ENCODE data around the gene CYTH4.

CYTH4 gene

DNA sequence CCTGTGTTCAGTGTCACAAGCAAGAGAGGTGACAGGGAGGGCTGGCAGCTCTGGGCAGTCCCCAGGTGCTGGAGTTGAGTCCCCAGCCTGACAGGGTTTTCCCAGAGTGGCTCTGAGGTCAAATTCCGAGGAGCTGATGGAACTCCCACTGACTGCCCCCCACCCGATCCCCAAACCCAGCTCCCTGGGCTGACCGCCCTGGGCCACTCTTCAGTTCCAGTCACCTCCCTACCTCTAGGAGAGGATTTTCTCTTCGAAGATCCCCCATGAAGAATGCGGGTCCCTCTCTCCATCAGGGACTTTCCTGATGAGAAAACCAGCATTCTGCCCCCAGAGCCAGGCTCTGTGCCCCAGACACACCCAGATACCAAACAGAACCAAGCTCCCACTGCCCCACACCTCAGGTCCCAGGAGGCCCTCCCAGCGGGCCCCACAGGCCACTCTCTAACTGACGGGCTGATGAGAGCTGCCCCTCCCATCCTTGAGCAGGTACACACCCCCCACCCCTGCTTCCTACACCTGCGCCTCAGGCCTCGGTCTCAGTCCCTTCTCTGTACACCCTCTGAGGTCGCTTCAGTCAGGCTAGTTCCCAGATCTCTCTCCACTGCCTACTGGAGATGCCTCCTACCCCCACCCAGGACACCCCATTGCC, 26.1 kb upstream of the CYTH4 start:
- no peak overlapping the region for H3K27ac Mint-ChIP-seq

DNA sequence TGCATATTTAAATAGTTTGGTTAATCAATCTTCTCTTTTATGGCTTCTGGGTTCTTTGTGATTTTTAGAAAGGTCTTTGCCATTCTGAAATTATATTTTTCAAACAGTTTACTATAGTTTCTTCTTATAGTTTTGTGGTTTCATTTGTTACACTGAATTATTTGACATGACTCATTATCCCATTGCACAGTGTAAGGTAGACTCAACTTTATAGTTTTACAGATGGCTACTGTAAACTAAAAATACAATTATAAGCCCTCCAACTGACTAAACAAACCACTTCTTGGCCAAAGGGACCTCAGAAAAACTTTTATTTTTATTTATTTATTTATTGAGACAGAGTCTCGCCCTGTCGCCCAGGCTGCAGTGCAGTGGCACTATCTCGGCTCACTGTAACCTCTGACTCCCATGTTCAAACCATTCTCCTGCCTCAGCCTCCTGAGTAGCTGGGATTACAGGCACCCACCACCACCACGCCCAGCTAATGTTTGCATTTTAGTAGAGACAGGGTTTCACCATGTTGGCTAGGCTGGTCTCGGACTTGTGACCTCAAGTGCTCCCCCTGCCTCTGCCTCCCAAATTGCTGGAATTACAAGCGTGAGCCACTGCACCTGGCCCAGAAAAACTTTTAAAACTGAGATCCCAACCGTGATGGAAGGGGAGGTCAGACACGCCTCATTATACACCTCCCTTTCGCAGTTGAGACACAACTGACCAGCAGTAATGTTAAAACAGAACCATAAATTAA, 24.1 kb upstream of the CYTH4 start:
- H3K27ac Mint-ChIP-seq, result no peak overlapping the region
- H3K36me3 Mint-ChIP-seq (ENCODE audit: low read depth), result no peaks in the 10 kb centered on the region
- H3K4me3 Mint-ChIP-seq, result no peak overlapping the region
- peaks cover 33% of the 10 kb centered on the region for H3K4me1 Mint-ChIP-seq (ENCODE audit: low read depth)
- no peaks in the 10 kb centered on the region for H3K9me3 Mint-ChIP-seq
- peaks cover 10% of the 10 kb centered on the region for H3K27me3 Mint-ChIP-seq (ENCODE audit: low read depth)
- DNase-seq (ENCODE audit: low spot score), result no peak

More for the DNA sequence above, 26.1 kb upstream of the CYTH4 start:
- DNase-seq (ENCODE audit: low spot score), result no peak
- Mint-ChIP-seq H3K9me3 (no peaks in the 10 kb centered on the region), H3K4me3 (no peak overlapping the region), H3K36me3 (ENCODE audit: low read depth) (no peaks in the 10 kb centered on the region), H3K4me1 (ENCODE audit: low read depth) (peaks cover 34% of the 10 kb centered on the region), H3K27me3 (ENCODE audit: low read depth) (peaks cover 7% of the 10 kb centered on the region)

DNA sequence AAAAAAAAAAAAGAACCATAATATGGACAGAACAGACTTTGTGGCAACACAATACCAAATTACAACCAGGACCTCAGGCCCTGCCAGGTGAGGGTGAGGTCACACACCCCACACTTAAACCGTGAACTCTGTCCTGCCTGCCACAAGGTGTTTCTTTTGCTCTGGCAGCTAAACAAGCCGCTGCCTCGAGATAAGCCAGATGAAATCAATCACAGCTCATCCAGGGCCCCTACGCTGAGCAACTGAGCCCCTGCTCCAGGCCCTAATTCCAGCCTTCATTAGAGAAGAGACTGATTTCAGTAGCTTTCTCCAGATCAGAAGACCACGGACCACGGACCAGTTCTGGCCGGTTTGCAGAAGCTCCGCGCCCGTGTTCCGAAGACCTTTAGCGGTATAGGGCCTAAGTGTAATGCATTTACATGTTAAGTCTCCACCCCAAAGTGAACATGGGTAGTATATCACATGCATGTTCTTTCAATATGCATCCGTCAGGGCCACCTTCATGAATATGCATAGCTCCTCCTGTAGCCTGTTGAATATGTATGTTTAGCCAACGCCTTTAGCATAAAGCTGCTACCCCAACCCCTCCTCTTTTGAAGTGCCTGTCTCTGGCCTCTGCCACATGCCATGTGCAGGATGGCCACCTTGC, 23.4 kb upstream of the CYTH4 start:
- H3K4me3 Mint-ChIP-seq, result no peak overlapping the region
- H3K27me3 Mint-ChIP-seq (ENCODE audit: low read depth), result peaks cover 10% of the 10 kb centered on the region
- DNase-seq (ENCODE audit: low spot score), result no peak
- peaks cover 33% of the 10 kb centered on the region for H3K4me1 Mint-ChIP-seq (ENCODE audit: low read depth)
- peaks cover 4% of the 10 kb centered on the region for H3K9me3 Mint-ChIP-seq
- H3K36me3 Mint-ChIP-seq (ENCODE audit: low read depth), result no peaks in the 10 kb centered on the region
- H3K27ac Mint-ChIP-seq, result no peak overlapping the region

DNA sequence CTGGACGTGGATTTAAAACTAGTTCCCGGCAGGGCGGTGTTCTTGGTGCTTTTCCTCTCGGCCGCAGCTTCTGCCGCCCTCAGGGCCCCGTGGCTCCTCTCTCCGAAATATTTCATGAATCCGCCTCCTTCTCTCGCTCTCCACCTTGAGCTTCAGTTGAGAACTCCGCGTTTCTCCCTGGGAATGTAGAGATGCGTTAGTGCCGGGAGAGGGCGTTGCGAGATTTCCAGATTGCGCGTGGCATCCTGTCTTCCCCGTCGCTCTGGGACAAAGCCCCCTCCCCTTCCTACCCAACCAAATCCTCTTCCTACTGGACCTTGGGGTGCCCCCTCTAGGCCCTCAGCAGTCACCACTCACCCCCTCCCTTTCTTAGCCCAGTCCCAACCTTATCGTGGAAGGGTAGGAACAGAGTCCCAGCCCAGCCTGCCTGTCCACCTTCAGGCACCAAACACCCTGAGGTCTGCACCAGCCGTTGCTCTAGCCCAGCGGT, 22.7 kb upstream of the CYTH4 start:
- H3K9me3 Mint-ChIP-seq, result peaks cover 11% of the 10 kb centered on the region
- no peak for DNase-seq (ENCODE audit: low spot score)
- H3K27ac Mint-ChIP-seq, result peak overlapping the region; percentile 3
- peaks cover 10% of the 10 kb centered on the region for H3K27me3 Mint-ChIP-seq (ENCODE audit: low read depth)
- peak overlapping the region; percentile 21 for H3K4me3 Mint-ChIP-seq
- peaks cover 30% of the 10 kb centered on the region for H3K4me1 Mint-ChIP-seq (ENCODE audit: low read depth)
- H3K36me3 Mint-ChIP-seq (ENCODE audit: low read depth), result peaks cover 4% of the 10 kb centered on the region

- Mint-ChIP-seq H3K36me3 (ENCODE audit: low read depth) (peaks cover 7% of the 10 kb centered on the region), H3K4me1 (ENCODE audit: low read depth) (peaks cover 24% of the 10 kb centered on the region), H3K27me3 (ENCODE audit: low read depth) (peaks cover 10% of the 10 kb centered on the region), H3K27ac (no peak overlapping the region), H3K4me3 (no peak overlapping the region), H3K9me3 (peaks cover 13% of the 10 kb centered on the region)
- no peak for DNase-seq (ENCODE audit: low spot score)
These were observed 22.0 kb upstream of the CYTH4 start for GRCh38 chr22:37260155-37260795.

DNA sequence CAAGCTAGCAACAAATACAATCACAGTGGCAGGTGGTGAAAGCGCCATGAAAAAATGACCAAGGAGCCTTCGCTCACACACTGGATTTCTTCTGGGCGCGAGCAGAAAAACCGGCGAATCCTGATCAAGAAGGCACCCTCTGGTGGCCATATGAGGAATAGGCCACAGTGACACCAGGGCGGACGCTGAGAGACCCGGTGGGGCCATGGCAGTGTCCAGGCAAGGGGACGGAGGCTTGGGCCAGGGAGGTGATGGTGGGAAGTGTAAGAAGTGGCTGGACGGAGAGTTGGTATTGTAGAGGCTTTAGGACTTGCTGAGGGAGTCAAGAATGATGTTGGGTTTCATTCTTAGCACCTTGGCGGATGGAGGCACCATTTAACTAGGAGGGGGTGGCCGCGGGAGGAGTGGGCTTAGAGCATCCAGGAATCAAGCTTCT, 21.4 kb upstream of the CYTH4 start:
- Mint-ChIP-seq H3K27ac (peak overlapping the region; percentile 33), H3K36me3 (ENCODE audit: low read depth) (peaks cover 7% of the 10 kb centered on the region), H3K4me3 (no peak overlapping the region)

GRCh38 chr22:37262346-37262745, 20.0 kb upstream of the CYTH4 start:
- Mint-ChIP-seq H3K27me3 (ENCODE audit: low read depth) (peaks cover 5% of the 10 kb centered on the region), H3K4me1 (ENCODE audit: low read depth) (peaks cover 29% of the 10 kb centered on the region), H3K27ac (peak overlapping the region; percentile 32), H3K36me3 (ENCODE audit: low read depth) (peaks cover 7% of the 10 kb centered on the region), H3K4me3 (no peak overlapping the region), H3K9me3 (peaks cover 13% of the 10 kb centered on the region)
- no peak for DNase-seq (ENCODE audit: low spot score)

More for the DNA sequence above, 21.4 kb upstream of the CYTH4 start:
- H3K9me3 Mint-ChIP-seq, result peaks cover 13% of the 10 kb centered on the region
- H3K27me3 Mint-ChIP-seq (ENCODE audit: low read depth), result peaks cover 5% of the 10 kb centered on the region
- H3K4me1 Mint-ChIP-seq (ENCODE audit: low read depth), result peaks cover 21% of the 10 kb centered on the region
- DNase-seq (ENCODE audit: low spot score), result no peak

- DNase-seq (ENCODE audit: low spot score), result no peak
- peaks cover 5% of the 10 kb centered on the region for H3K27me3 Mint-ChIP-seq (ENCODE audit: low read depth)
- peaks cover 13% of the 10 kb centered on the region for H3K9me3 Mint-ChIP-seq
- peaks cover 31% of the 10 kb centered on the region for H3K4me1 Mint-ChIP-seq (ENCODE audit: low read depth)
- peaks cover 7% of the 10 kb centered on the region for H3K36me3 Mint-ChIP-seq (ENCODE audit: low read depth)
- no peak overlapping the region for H3K4me3 Mint-ChIP-seq
- H3K27ac Mint-ChIP-seq, result no peak overlapping the region
These were observed 18.1 kb upstream of the CYTH4 start for GRCh38 chr22:37263966-37264887.

- H3K9me3 Mint-ChIP-seq, result peaks cover 17% of the 10 kb centered on the region
- H3K36me3 Mint-ChIP-seq (ENCODE audit: low read depth), result peaks cover 7% of the 10 kb centered on the region
- H3K27ac Mint-ChIP-seq, result peak overlapping the region; percentile 87
- peak overlapping the region; percentile 68 for H3K4me3 Mint-ChIP-seq
- H3K27me3 Mint-ChIP-seq (ENCODE audit: low read depth), result peaks cover 4% of the 10 kb centered on the region
- peaks cover 33% of the 10 kb centered on the region for H3K4me1 Mint-ChIP-seq (ENCODE audit: low read depth)
- no peak for DNase-seq (ENCODE audit: low spot score)
These were observed 15.7 kb upstream of the CYTH4 start for GRCh38 chr22:37266581-37267134.

- peaks cover 7% of the 10 kb centered on the region for H3K36me3 Mint-ChIP-seq (ENCODE audit: low read depth)
- peak; percentile 70 for DNase-seq (ENCODE audit: low spot score)
- H3K27ac Mint-ChIP-seq, result peak overlapping the region; percentile 87
- H3K4me1 Mint-ChIP-seq (ENCODE audit: low read depth), result peaks cover 34% of the 10 kb centered on the region
- peak overlapping the region; percentile 68 for H3K4me3 Mint-ChIP-seq
- H3K9me3 Mint-ChIP-seq, result peaks cover 17% of the 10 kb centered on the region
- peaks cover 4% of the 10 kb centered on the region for H3K27me3 Mint-ChIP-seq (ENCODE audit: low read depth)
These were observed 15.1 kb upstream of the CYTH4 start for GRCh38 chr22:37267135-37267587.

- Mint-ChIP-seq H3K27ac (peak overlapping the region; percentile 87), H3K4me3 (peak overlapping the region; percentile 68), H3K36me3 (ENCODE audit: low read depth) (peaks cover 7% of the 10 kb centered on the region), H3K4me1 (ENCODE audit: low read depth) (peaks cover 32% of the 10 kb centered on the region), H3K27me3 (ENCODE audit: low read depth) (no peaks in the 10 kb centered on the region), H3K9me3 (peaks cover 17% of the 10 kb centered on the region)
- no peak for DNase-seq (ENCODE audit: low spot score)
These were observed 14.5 kb upstream of the CYTH4 start for GRCh38 chr22:37267661-37268413.
